Immature natural killer cell (primary cell): ENCODE results near the gene MRPL41. TPM values are rescaled to one million over a fixed set of nuclear protein-coding genes. Genes with fewer than 3 reads are reported as not detected.
A peak's percentile ranks its signal among the peaks of the same experiment; 100 is the strongest.
"Not testable (repeated sequence)": the region's sequence is repeated elsewhere in the genome, so short reads cannot be mapped to it uniquely, and the experiment has no call there.

ENCODE experiments used
- DNase-seq, 3 donors: peaks; one replicate each; pipeline ENCODE4 v3.0.0; 2022; ENCODE audit warnings: mixed read lengths in 1 of 3
- H3K27ac Mint-ChIP-seq, 6 donors: one replicate each; pipeline ENCODE4 v1.8.0; 2020; ENCODE audit warnings: mixed read lengths in 6 of 6, mild to moderate bottlenecking in 5 of 6, inconsistent platforms in 4 of 6, moderate library complexity in 3 of 6
- H3K27me3 Mint-ChIP-seq, 3 donors: one replicate each; pipeline ENCODE4 v1.8.0; 2020 to 2021; ENCODE audit warnings: low read depth in 3 of 3, mild to moderate bottlenecking in 3 of 3, mixed read lengths in 3 of 3, moderate library complexity in 3 of 3, inconsistent platforms in 1 of 3
- H3K36me3 Mint-ChIP-seq, 3 donors: one replicate each; pipeline ENCODE4 v1.8.0; 2020; ENCODE audit warnings: mixed read lengths in 3 of 3, inconsistent platforms in 2 of 3, mild to moderate bottlenecking in 2 of 3
- H3K4me1 Mint-ChIP-seq, 2 donors: one replicate each; pipeline ENCODE4 v1.8.0; 2020; ENCODE audit warnings: inconsistent platforms in 2 of 2, mild to moderate bottlenecking in 2 of 2, mixed read lengths in 2 of 2, moderate library complexity in 1 of 2
- H3K4me3 Mint-ChIP-seq, 5 donors: one replicate each; pipeline ENCODE4 v1.8.0; 2020; ENCODE audit warnings: mild to moderate bottlenecking in 5 of 5, mixed read lengths in 5 of 5, inconsistent platforms in 3 of 5, moderate library complexity in 3 of 5
- H3K9me3 Mint-ChIP-seq, 6 donors: one replicate each; pipeline ENCODE4 v1.8.0; 2020; ENCODE audit warnings: mild to moderate bottlenecking in 6 of 6, mixed read lengths in 6 of 6, inconsistent platforms in 4 of 6, moderate library complexity in 3 of 6
- polyA plus RNA-seq, 3 donors: library from polyadenylated mRNA; unstranded; fragments of 300-500 nt; fragmentation: Illumina TruSeq; gene quantifications; one replicate each; pipeline ENCODE4 v1.2.3, GENCODE V29; 2021

MRPL41 gene
- polyA plus RNA-seq, 3 donors from 2014 or later, result 27.2 to 87.7 (median 48.8) TPM

DNA sequence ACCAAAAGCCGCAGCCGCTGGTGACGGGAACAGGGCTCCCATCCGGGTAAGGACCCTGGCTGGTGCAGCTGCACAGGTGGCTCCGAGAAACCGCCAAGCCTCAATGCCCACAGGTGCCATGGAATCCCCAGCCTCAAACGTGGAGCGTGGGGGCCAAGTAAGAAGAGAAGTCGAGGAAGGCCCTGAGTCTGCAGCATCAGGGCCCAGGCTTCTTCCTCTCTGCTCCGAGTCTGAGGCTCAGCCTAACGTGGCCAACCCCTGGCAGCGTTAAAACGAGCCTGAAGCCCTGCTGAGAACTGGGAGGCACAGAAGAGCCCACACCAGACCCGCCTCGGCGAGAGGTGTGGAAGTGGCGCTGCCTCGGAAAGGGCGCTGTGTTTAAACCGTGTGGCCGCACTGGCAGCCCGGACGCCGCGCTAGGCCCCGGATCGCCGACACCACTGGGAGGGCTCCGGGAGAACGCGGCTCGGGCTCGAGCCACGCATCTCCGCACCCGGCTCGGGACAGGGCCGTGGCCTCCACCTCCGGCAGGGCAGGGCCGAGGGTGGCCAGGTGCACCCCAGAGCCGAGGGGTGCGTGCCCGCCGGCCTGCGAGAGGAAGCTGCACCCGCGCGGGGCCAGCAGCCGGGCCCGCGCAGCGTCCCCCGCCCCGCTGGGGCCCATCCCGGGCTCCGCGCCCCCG, 37.9 kb downstream of the MRPL41 start:
- Mint-ChIP-seq H3K4me1 (peaks cover 11% of the 10 kb centered on the region in 2 donors), H3K27ac (peak overlapping the region in 5 of 6 donors; percentile 39 to 86 (median 74)), H3K4me3 (peak overlapping the region; percentile 81 to 85 (median 81)), H3K36me3 (peaks cover 0 to 12% (median 6%) of the 10 kb centered on the region in 3 donors), H3K9me3 (no peaks in the 10 kb centered on the region), H3K27me3 (peaks cover 0 to 13% (median 9%) of the 10 kb centered on the region in 3 donors)
- peak; percentile 24 to 27 (median 25) for DNase-seq

DNA sequence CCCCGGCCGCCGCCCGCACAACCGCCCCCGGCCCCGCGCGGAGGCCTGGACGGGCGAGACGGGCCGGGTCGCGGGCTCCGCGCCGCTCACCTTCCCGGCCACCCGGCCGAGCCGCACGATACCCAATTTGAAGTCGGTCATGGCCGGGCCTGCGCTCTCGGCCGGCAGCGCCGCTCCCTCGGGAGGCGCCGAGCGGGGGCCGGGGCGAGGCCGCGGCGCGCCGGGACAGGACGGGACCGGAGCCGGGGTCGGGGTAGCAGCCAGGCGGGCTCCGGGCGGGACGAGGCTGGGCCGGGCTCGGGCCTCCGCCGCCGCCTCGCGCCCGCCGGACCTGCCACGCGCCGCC, 38.4 kb downstream of the MRPL41 start:
- H3K4me3 Mint-ChIP-seq, result no peak overlapping the region
- no peak for DNase-seq
- H3K4me1 Mint-ChIP-seq, result peaks cover 11% of the 10 kb centered on the region in 2 donors
- peaks cover 0 to 13% (median 9%) of the 10 kb centered on the region in 3 donors for H3K27me3 Mint-ChIP-seq
- no peak overlapping the region for H3K27ac Mint-ChIP-seq
- peaks cover 0 to 12% (median 6%) of the 10 kb centered on the region in 3 donors for H3K36me3 Mint-ChIP-seq
- no peaks in the 10 kb centered on the region for H3K9me3 Mint-ChIP-seq

DNA sequence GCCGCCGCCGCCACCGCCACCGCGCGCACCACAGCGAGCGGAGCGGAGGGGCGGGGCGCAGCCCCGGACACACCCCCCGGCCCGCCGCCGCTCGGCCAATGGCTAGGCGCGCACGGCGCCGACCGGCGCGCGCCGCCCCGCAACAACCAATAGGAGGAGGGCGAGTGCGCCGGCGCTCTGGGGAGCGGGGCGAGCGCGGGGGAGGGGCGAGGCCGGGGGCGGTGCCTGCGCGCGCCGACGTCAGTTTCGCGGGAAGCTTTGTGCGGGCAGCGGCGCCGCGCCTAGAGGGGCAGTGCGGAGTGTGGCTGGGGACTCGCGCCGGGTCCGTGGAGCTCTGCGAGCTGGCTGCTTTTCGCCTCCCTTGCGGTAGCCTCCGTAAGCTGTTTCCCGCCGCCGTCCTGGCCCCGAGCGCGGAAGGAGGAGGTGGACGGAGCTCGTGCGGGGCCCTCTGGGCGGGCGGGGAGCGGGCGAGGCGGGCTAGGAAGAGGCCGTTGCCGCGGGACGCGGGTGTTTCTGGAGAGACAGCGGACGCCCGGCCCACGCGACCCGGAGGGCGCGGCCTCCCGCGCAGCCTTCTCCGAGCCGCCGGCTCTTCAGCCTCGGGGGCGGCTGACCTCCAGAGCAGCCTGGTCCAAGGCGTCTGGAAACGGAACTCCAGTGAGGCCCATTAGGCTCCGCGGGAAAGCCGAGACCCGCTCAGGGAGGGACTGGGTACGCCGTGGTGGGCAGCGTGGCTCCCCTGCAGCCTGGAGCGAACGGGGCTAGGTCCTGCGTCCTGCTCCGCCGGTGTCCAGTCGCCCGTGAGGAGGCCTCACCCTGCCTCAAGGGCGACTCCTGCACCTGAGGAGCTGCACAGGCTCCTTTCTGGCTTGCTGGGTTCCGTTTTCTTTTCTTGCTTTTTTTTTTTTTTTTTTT, 39.0 kb downstream of the MRPL41 start, which contains the start of gene ZMYND19:
TSS of gene ZMYND19 (minus strand) at position 44 of the 915 bp plus-strand sequence. CDS start 249 bp downstream, outside the sequence.
- peaks cover 0 to 12% (median 6%) of the 10 kb centered on the region in 3 donors for H3K36me3 Mint-ChIP-seq
- H3K27ac Mint-ChIP-seq, result peak within 1 kb of the TSS; percentile 90 to 97 (median 96)
- H3K27me3 Mint-ChIP-seq, result peaks cover 0 to 13% (median 9%) of the 10 kb centered on the region in 3 donors
- H3K9me3 Mint-ChIP-seq, result no peaks in the 10 kb centered on the region
- H3K4me3 Mint-ChIP-seq, result peak within 1 kb of the TSS; percentile 88 to 99 (median 97)
- peak; percentile 91 to 94 (median 93) for DNase-seq
- peaks cover 11% of the 10 kb centered on the region in 2 donors for H3K4me1 Mint-ChIP-seq

DNA sequence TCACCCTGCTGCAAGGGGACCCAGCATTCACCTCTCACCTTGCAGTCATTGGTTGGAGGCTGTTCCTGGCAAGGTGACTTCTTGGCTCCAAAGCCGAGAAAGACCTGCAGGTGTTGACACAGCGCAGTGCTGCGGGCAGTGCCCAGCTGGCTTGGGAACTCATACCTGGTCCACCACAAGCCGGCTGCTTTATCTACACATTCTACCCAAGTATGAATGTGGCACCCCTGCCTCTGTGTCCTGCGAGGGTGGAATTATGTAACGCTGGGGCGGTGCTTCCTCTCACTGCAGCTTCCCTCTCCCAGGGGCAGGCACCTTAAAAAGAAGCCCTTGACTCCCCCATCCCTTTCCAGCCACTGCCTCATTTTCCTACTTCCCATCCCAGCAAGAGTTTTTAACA, 41.1 kb downstream of the MRPL41 start:
- Mint-ChIP-seq H3K27ac (no peak overlapping the region), H3K9me3 (no peaks in the 10 kb centered on the region), H3K27me3 (peaks cover 0 to 13% (median 9%) of the 10 kb centered on the region in 3 donors), H3K36me3 (peaks cover 0 to 4% (median 3%) of the 10 kb centered on the region in 3 donors), H3K4me1 (peaks cover 11% of the 10 kb centered on the region in 2 donors), H3K4me3 (peak overlapping the region in 4 of 5 donors; percentile 19 to 56 (median 42))
- DNase-seq, result no peak

DNA sequence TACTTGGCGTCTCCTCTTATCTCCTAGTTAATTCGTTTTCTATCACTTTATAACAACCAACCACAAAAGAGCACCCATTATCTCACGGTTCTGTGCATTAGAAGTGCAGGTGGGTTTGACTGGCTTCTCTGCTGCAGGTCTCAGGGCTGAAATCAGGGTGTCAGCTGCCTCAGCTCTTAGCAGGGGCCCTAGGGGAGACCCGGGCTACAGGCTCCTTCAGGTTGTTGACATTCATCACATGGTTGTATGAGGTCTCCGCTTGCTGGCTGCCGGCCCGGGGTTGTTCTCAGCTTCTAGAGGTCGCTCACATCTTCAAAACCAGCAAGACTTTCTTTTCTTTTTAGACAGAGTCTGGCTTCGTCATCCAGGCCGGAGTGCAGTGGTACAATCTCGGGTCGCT, 41.5 kb downstream of the MRPL41 start:
- H3K27ac Mint-ChIP-seq, result no peak overlapping the region
- H3K4me3 Mint-ChIP-seq, result peak overlapping the region in 4 of 5 donors; percentile 19 to 56 (median 42)

DNA sequence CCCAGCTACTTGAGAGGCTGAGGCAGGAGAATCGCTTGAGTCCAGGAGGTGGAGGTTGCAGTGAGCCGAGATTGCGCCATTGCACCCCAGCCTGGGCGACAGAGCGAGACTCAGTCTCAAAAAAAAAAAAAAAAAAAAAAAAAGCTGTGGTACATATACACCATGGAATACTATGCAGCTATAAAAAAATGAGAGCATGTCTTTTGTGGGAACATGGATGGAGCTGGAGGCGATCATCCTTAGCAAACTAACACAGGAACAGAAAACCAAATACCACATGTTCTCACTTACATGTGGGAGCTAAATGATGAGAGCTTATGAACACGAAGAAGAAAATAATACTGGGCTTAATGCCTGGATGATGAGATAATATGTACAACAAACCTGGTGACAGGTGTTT, 44.9 kb downstream of the MRPL41 start:
- H3K36me3 Mint-ChIP-seq, DNase-seq, H3K9me3 Mint-ChIP-seq, H3K27ac Mint-ChIP-seq, H3K4me1 Mint-ChIP-seq, H3K4me3 Mint-ChIP-seq, H3K27me3 Mint-ChIP-seq: not testable (repeated sequence)

More for the DNA sequence above, 41.5 kb downstream of the MRPL41 start:
- peaks cover 0 to 13% (median 7%) of the 10 kb centered on the region in 3 donors for H3K27me3 Mint-ChIP-seq
- no peaks in the 10 kb centered on the region for H3K9me3 Mint-ChIP-seq
- peaks cover 8 to 11% of the 10 kb centered on the region in 2 donors for H3K4me1 Mint-ChIP-seq
- no peaks in the 10 kb centered on the region for H3K36me3 Mint-ChIP-seq
- DNase-seq, result no peak

DNA sequence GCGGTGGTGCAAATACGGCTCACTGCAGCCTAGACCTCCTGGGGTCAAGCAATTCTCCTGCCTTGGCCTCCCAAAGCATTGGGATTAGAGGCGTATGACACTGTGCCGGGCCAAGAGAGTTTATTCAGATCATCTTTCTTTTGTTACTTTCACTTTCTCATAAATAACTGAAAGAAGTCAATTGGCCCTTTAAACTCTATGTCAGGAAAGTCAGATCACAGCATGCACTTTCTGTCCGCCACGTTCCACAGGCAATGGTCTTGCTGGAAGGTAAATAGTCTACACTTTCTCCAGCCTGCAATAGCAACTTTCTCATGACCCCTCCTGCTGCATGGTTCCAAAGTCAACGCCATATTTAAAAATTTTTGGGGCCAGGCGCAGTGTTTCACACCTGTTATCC, 47.3 kb downstream of the MRPL41 start:
- H3K27ac Mint-ChIP-seq, result no peak overlapping the region
- no peak overlapping the region for H3K4me3 Mint-ChIP-seq

More for the DNA sequence above, 47.3 kb downstream of the MRPL41 start:
- DNase-seq, result no peak
- no peaks in the 10 kb centered on the region for H3K9me3 Mint-ChIP-seq
- peaks cover 0 to 6% of the 10 kb centered on the region in 2 donors for H3K4me1 Mint-ChIP-seq
- peaks cover 0 to 3% (median 2%) of the 10 kb centered on the region in 3 donors for H3K27me3 Mint-ChIP-seq
- no peaks in the 10 kb centered on the region for H3K36me3 Mint-ChIP-seq

Other genes starting within 250 kb of the MRPL41 start
- under 1 TPM in 1 of 3 donors, not detected in 2; 0.14 TPM for gene NRARP, start 249.6 kb upstream of the MRPL41 start, polyA plus RNA-seq
- 1 to 10 TPM; 1.6 to 6.3 (median 4.3) TPM for gene EXD3, start 128.7 kb upstream of the MRPL41 start, polyA plus RNA-seq
- 1 to 10 TPM; 1.2 to 2.1 (median 1.4) TPM for gene NOXA1, start 128.5 kb upstream of the MRPL41 start, polyA plus RNA-seq
- not detected for gene ENTPD8, start 110.5 kb upstream of the MRPL41 start, polyA plus RNA-seq
- gene NSMF, start 92.5 kb upstream of the MRPL41 start, polyA plus RNA-seq, result 10 to 100 TPM in 1 of 3 donors, 1 to 10 TPM in 2; 9.4 to 14.3 (median 9.6) TPM
- gene PNPLA7, start 1.5 kb upstream of the MRPL41 start, polyA plus RNA-seq, result under 1 TPM; 0.24 to 0.53 (median 0.32) TPM
- gene DPH7, start 27.0 kb downstream of the MRPL41 start, polyA plus RNA-seq, result 10 to 100 TPM; 21.4 to 32.4 (median 30.1) TPM
- 1 to 10 TPM; 1.5 to 7.0 (median 3.3) TPM for gene ZMYND19, start 38.6 kb downstream of the MRPL41 start, polyA plus RNA-seq
- gene ARRDC1, start 53.8 kb downstream of the MRPL41 start, polyA plus RNA-seq, result 10 to 100 TPM; 39.1 to 60.7 (median 57.3) TPM
- gene EHMT1, start 67.1 kb downstream of the MRPL41 start, polyA plus RNA-seq, result 10 to 100 TPM; 14.1 to 62.7 (median 14.8) TPM